ENCODE results near the gene PAQR9.

- TF ChIP-seq, protein P1, sequence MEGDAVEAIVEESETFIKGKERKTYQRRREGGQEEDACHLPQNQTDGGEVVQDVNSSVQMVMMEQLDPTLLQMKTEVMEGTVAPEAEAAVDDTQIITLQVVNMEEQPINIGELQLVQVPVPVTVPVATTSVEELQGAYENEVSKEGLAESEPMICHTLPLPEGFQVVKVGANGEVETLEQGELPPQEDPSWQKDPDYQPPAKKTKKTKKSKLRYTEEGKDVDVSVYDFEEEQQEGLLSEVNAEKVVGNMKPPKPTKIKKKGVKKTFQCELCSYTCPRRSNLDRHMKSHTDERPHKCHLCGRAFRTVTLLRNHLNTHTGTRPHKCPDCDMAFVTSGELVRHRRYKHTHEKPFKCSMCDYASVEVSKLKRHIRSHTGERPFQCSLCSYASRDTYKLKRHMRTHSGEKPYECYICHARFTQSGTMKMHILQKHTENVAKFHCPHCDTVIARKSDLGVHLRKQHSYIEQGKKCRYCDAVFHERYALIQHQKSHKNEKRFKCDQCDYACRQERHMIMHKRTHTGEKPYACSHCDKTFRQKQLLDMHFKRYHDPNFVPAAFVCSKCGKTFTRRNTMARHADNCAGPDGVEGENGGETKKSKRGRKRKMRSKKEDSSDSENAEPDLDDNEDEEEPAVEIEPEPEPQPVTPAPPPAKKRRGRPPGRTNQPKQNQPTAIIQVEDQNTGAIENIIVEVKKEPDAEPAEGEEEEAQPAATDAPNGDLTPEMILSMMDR (IDR thresholded peaks at IDR 0.05 in 8 of 11, conservative IDR thresholded peaks at IDR 0.05 in 3 of 11) = no peak
- TF ChIP-seq POLR2A (IDR thresholded peaks at IDR 0.05) (no peak), POLR2AphosphoS5 (IDR thresholded peaks at IDR 0.05) (no peak)
Observed at GRCh38 chr3:142925140-142925539, 38.3 kb downstream of the PAQR9 start.
